ENCODE results near the gene MANF.

DNA sequence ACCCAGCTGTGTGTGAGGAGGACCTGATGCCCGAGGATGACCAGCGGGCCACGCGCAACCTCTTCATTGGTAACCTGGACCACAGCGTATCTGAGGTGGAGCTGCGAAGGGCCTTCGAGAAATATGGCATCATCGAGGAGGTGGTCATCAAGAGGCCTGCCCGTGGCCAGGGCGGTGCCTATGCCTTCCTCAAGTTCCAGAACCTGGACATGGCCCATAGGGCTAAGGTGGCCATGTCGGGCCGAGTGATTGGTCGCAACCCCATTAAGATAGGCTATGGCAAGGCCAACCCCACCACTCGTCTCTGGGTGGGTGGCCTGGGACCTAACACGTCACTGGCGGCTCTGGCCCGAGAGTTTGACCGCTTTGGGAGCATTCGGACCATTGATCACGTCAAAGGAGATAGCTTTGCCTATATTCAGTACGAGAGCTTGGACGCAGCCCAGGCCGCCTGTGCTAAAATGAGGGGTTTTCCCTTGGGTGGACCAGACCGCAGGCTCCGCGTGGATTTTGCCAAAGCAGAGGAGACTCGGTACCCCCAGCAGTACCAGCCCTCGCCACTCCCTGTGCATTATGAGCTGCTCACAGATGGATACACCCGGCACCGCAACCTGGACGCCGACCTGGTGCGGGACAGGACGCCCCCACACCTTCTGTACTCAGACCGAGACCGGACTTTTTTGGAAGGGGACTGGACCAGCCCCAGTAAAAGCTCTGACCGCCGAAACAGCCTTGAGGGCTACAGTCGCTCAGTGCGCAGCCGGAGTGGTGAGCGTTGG, 7.5 kb downstream of the MANF start:
- TF ChIP-seq, protein P1, sequence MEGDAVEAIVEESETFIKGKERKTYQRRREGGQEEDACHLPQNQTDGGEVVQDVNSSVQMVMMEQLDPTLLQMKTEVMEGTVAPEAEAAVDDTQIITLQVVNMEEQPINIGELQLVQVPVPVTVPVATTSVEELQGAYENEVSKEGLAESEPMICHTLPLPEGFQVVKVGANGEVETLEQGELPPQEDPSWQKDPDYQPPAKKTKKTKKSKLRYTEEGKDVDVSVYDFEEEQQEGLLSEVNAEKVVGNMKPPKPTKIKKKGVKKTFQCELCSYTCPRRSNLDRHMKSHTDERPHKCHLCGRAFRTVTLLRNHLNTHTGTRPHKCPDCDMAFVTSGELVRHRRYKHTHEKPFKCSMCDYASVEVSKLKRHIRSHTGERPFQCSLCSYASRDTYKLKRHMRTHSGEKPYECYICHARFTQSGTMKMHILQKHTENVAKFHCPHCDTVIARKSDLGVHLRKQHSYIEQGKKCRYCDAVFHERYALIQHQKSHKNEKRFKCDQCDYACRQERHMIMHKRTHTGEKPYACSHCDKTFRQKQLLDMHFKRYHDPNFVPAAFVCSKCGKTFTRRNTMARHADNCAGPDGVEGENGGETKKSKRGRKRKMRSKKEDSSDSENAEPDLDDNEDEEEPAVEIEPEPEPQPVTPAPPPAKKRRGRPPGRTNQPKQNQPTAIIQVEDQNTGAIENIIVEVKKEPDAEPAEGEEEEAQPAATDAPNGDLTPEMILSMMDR (IDR thresholded peaks at IDR 0.05), result no peak
- TF ChIP-seq POLR2A (IDR thresholded peaks at IDR 0.05), result no peak
